GM18519 (cell line): ENCODE measurements around the gene GGACT.
"Not testable (repeated sequence)": the region's sequence is repeated elsewhere in the genome, so short reads cannot be mapped to it uniquely, and the experiment has no call there.

Source experiments
- ATAC-seq: cut with Tn5 transposase; IDR thresholded peaks from one replicate; pipeline ENCODE4 v1.9.1; 2021; ENCODE audit warnings: mild to moderate bottlenecking, moderate library complexity; ENCODE audit not compliant: unreplicated experiment, low FRiP score

The GGACT gene

DNA sequence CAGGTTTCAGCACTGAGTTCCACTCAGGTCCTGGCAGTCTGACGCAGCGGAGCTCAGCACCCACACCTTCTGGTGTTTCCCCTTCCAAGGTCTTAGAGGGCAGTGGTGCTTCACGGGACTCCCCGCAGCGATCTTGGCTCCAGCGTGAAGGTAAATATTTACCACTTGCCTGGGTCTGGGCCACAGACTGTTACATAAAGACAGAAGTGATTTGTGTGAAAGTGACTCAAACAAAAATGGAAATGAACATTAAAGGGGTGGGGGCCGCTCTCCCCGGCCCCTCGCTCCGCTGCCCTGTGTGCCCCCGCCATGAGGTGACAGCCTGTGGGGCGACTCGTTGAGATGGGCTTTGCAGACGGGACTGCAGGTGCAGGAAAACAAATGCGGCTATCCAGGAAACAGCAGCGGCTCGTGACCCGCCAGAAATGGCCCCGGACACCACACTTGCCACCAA, 55.0 kb downstream of the GGACT start:
- no peak for ATAC-seq

DNA sequence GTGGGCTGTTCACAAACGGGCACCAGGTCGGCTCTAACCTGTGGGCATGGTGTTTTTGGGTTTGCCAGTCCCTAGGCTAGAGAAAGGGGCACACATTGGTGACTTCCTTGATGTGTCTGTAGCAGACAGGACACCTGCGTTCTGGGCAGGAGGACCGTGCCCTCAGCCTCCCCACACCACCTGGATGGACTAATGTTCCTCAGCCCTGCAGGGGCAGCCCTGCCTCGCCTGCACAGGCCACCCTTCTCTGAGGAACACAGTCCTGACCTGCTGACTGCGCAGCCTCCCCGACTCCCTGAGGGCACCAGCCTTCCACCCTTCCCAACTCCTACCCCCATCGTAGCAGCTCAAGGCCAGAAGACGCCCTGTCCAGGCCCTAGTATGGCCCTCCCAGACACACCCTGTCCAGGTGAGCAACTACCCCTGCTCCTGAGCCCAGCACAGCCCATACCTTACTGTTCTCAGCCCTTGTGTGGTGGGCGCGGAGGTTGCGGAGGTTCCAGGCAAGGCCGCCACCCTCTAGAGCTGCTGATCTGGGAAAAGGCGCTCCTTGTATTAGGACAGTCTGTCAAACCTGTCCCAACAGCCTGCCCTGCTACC, 55.7 kb downstream of the GGACT start:
- no peak for ATAC-seq

DNA sequence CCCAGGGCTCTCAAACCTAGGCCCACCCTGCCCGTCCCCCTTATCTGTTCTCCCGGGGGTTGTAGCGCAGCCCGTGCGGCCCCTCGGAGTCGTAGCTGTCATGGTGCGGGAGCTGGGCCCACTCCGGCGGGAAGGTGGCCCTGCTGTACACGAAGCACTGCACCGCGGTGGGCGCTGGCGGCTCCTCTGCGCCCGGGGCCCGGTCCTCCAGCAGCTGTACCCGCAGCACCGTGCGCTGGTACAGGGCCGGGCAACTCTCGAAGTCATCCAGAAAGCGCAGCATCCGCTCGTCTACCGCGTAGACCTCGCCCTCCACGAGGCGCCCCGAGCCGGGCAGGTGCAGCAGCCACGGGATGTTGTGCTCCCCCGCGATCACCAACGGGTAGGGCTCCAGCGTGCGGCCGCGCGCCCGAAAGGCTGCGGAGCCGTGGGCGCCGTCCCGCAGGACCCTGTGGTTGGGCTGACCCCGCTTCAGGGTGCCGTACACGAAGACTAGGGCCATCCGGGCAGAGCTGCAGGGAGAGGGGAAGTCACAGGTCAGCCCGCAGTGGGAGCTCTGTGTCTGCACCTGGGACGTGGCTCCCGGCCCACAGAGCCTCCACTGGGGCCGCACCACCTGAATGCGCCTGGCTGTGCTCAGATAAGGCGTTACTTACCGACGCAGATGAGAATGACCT, 56.4 kb downstream of the GGACT start:
- ATAC-seq, result no peak

DNA sequence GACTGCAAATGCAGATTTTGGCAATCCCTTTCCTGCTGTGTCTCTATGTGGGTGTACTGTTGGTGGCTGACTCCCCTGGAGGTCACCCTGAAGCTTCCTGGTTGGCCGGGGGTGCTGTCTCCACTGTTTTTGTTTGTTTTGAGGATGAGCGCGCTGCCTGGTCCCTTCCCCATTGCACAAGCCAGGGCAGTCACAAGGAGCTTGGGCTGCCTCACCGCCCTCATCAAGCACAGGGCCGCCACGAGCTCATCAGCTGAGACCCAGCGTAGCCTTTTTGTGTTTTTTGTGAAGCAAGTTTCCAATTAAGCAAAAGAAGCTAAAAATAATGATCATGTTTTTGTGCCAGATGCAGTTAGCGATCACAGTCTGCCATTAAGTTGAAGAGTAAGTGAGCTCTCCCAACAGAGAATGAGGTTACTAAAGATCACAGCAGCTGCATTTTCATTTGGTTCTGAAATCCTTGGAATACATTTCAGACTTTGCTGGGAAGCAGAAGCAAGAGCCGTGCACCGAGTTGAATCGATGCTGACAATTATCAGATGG, 57.8 kb downstream of the GGACT start:
- ATAC-seq, result no peak

DNA sequence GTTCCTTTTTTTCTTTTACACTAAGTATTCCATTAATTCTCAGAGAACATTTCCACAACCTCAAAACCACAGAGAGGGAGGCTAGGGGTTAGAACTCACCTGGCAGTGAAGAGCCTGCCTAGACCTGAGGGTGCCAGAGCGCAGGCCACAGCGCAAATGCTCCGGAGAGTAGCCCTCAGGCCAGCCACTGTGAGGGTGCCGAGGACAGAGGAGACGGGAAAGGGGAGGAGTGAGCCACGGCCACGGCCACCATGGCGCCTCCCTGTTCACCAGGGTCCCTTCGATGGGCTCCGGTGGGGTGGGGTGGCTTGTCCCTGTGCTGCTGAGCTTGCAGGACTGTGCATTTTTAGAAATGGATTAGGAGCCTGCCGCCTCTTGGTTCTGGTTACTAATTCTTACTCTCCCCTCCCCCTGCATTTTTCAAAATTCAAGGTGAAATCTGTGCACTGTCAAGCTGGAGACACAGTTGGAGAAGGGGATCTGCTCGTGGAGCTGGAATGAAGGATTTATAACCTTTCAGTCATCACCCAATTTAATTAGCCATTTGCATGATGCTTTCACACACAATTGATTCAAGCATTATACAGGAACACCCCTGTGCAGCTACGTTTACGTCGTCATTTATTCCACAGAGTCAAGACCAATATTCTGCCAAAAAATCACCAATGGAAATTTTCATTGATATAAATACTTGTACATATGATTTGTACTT, 58.8 kb downstream of the GGACT start:
- ATAC-seq, result no peak

DNA sequence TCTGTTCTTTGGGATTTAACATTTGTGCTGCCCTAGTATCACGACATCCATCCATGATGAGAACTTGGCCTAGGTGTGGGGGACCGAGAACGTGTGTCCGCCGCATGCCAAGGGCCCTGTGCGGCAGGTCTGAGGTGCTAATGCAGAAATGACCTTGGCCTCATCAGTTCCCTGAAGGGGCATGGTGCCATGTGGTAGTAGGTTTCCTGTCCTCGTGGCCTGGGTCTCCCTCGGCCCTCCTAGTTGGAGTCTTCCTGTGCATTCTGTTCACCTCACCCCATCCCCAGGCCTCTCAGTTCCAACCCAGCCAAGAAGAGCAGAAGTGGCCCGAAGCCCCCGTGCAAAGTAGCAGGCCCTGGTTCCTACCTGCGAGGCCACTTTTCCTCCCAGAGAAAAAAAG, 59.8 kb downstream of the GGACT start:
- no peak for ATAC-seq

DNA sequence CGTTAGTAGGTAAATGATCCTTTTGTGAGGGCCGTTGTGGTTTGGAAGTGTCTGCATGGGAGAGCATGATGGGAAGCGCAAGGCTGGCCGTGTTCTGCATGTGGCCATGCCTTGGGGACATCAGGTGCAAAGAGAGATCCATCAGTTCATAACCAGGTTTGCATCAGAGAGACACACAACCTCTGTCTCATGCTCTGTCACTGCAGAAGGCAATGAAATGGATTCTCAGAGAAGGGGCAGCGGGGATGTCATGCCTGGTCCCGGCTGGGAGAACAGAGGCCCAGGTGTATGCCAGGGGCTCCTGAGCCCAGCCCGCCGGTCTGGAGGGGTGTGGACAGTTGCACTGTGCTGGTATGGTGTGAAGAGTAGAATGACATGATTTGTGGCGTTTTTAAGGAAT, 60.2 kb downstream of the GGACT start:
- ATAC-seq, result no peak

DNA sequence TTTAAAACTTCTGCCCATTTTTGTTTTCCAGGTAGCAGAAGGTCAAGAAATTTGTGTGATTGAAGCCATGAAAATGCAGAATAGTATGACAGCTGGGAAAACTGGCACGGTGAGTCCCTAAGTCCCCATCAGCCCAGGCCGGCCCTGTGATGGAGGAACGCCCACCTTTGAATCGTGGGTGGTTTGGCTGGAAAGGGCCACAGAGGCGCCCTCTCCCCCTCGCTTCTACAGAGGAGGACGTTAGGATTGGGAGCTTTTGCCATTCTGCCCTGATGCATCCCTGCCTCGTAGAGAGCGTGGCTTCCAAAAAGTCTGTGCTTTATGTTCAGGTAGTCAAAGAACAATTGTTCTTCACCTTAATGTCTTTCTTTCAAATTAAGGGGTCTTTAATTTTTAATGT, 60.9 kb downstream of the GGACT start:
- ATAC-seq, result no peak

DNA sequence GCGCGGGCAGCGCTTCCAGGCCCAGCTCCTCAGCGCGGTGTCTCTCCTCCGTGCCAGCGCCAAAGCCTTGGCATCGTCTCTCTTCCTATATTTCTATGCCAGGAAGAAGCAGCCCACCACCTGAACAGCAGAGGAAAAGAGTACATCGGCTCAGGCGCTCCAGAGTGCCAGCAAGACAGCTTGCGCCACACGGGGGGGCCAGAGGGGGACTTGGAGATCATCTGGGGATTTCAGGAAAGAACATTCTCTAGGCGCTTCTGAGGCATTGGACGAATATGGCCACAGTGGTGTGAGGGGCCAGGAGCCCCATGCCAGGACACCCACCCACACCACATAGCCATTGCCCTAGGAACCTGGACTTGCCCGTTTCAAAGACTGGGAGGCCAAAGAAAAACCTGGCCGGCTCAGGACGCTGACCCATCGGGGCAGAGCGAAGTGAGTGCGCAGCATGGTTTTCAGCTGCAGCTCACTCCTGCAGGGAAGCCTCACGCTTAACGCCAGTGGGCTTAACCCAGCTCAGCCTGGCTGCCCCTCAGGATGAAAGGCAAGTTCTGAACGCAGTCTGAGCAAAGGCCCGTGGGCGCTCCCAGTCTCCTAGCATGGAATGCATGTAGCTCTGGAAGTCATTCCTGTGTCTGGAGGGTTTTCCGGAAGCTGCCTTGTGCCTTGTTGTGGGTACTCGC, 62.1 kb downstream of the GGACT start:
- ATAC-seq, result no peak

DNA sequence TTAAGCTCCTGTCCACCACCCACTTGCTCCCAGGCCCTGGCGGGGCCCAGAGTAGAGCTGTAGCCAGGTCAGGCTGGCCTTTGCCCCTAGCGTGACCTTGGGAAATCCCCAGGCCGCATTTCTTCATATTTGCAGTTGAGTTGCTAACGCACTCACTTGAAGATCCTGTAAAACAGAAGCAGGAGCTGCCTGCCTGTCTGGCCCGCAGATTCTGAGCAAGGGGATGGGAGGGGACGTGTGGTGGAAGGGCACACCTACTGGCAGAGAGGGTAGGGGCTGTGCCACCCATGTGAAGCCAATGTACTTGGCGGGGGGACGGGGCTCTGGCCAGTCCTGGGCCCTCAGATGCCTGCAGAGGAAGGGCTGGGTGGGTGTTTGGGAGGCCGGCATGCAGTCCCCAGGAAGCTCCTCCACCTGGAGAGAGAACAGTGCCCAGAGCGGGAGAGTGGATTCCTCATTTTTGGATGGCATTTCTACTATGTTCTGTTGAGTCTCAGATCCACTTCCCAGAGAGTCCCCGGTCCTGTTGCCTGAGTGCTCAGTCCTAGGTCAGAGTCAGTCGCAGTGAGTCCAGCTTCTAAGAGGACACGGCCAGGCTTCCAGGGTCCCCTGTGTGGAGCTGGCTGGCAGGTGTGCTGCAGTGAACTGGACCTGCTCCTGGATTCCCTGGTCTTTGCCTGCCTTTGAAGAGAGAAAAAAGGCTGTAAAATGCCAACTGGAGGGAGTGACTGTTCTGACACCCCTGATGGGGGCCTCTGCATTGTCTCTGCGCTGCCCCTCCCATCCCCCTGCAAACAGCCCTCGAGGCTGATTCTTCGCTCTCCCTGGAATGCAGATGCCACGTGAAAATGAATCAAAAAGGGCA, 62.9 kb downstream of the GGACT start:
- ATAC-seq, result no peak

DNA sequence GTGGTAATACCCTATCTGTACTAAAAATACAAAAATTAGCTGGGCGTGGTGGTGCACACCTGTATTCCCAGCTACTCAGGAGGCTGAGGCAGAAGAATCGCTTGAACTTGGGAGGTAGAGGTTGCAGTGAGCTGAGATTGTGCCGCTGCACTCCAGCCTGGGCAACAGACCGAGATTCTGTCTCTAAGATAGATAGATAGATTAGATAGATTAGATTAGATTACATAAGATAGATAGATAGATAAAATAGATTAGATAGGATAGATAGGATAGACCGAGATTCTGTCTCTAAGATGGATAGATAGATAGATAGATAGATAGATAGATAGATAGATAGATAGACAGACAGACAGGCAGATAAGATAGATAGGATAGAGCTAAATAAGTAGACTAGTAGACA, 63.9 kb downstream of the GGACT start:
- ATAC-seq, result not testable (repeated sequence)

DNA sequence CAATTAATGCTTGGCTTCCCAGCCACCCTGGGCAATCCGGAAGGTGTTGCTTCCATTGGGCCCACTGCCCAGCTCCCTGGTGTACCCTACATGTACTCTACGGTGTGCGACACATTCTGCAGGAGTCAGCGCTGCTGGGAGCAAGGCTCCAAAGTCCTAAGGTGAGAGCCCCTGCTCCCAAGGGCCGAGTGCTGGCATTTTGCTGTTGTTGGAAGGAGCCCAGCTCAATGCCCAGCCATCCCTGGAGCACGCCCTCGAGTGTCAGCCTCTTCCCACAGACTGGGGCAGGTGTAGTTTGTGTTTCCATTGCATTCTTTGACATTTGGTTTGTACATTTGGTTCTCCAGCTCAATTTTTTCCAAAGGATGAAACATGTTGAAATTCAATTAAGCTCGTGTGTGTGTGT, 64.6 kb downstream of the GGACT start:
- no peak for ATAC-seq

DNA sequence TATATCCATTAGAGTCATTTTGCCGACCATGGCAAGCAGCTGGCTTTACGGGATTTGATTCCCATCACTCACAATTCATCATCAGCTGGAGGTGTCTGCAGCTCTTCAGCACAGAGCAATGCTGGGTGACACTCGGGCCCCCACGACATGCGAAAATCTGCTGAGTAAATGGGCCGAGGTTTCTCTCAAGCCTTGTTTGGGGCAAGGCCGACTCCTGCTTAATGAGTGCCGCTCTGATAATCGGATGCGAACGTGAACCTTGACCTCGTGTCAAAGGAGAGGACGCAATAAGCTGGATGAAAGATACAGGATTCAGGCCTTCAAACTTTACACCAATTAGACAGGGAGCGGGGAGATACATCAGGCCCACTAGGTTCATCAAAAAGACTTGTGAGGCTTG, 65.2 kb downstream of the GGACT start:
- ATAC-seq, result no peak

DNA sequence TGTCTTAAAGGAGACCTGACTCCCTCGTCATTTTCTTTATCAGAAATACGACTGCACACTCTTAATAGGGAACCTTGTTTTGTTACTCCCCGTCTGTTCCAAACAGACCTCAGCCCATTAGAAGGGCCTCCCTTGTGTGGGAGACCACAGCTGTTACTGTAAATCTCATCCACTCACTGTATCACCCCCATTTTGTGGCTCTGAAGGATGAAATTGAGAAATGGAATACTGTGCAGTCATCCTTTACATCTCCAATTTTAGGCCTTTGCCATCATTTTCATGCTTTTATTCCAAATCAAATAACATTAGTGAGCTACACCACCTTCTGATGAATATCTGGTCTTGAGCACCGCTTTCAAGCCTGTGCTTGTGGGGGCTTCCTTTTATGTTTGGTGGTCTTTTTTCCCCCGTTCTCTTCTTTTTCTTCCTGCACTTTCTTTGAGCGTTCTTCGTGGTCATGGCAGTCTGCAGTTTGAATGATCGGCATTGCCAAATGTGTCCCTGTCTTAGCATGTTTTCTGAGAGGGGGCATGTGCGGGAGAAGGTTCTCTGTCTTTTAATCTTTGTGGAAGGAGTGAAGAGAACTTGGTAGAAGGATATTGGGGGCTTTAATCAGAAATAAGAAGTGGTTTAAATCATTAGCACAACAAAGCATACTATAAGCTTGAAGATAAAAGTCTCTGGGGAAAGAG, 65.8 kb downstream of the GGACT start:
- no peak for ATAC-seq

DNA sequence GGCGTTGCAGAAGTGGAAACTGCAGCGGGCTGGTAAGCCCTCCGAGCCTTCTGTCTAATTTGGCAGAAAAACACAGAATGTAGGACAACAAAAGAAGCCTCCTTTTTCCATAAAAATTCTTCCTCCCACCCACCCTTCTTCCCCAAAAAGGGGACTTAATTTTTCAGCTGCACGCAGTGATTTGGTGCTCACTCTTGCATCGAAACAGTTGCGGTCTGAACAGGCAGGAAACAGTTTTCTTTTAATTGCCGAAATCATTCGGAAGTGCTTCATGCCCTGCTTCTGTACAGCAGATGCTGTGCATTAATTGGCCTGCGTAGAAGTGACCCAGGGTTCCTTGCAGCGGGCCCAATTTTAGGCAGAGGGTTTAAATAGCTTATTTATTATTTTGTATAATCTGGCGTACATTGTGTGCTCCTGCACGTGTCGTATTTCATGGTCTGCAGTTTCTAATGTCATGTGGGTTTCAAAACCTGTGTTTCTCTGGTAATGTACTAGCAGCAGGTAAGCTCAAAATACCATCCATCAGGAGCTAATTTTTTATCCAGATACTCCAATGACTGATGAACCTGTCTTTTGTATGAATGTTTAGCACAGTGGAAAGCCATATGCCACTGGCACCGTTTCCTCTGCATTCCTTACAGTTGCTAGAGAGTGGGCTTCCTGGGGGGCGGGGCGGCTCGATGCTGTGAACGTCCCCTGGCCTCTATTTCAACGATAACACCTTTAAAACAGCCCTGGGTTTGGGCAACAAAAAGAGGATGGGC, 66.6 kb downstream of the GGACT start:
- peak; percentile 64 for ATAC-seq

DNA sequence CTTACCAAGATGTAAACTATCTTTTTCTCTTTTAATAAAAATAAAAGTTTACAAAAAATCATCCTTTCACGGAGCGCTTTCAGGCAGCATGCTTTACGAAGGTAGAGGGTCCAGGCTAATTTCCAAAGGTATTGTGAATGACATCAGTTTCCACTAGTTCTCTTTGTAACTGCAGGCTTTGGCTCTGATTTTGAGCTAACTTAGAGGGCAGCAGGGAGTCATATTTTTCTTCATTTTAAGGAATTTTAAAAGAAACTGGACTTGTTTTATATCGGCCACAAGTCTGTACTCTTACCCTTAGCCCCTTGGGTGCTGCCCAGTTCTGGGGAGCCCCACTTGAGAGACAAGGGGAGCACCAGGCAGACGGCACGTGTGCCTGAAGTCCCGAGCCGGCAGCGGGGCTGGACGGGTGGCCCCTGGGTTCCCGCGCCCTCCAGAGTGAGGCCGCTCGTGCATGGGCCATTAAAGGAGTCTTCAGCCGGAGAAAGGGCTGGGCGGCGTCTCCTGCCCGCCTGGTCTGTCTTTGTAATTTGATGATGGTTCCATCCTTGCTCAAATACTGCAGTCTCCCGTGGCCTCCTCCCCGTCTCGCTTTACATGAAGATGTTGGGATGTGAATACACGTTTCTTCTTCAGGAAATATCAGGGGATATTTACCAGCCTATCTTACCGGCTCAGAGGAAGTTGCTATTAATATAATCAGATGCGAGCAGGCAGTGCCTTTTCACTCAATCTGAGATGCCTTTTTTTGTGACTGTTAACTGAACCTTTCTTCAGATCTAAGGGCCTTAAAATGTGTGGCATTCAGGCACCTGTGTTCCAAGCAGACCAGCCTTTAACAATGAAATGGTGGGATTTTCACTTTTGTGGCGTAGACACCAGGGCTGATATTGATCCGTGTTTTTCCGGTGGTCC, 67.4 kb downstream of the GGACT start:
- ATAC-seq, result no peak

DNA sequence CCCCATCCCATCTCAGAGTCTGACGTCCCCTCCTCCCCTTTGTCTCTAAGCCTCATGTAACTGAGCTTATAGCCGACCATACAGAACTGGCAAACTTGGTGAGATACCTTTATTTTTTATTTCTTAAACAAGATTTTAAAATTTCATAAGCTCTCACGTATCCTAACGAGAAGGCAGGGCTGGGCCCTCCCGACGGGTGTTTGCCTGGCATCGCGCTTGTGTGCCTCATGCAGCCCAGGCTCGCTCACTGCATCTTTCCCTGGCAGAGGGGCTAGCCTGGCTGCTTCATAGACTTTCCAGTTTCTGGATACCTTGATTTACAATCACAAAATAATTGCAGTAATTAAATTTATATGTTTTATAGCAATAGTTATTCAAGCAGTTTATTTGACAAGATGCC, 69.0 kb downstream of the GGACT start:
- ATAC-seq, result no peak
